BE2C (cell line): ENCODE measurements around the gene LEMD1.
"Not testable (repeated sequence)": the region's sequence is repeated elsewhere in the genome, so short reads cannot be mapped to it uniquely, and the experiment has no call there.

Experiments
- DNase-seq: peaks from one replicate; pipeline ENCODE4 v3.0.0-alpha.2; 2020
- H3K27me3 ChIP-seq: fragments of 250-450 bp; sonication (Bioruptor Pico); 2 replicates; pipeline ENCODE4 v1.5.1; 2020; ENCODE audit warnings: mild to moderate bottlenecking
- H3K36me3 ChIP-seq: fragments of 250-450 bp; sonication (Bioruptor Pico); 2 replicates; pipeline ENCODE4 v1.5.1; 2020; ENCODE audit warnings: mild to moderate bottlenecking
- H3K4me1 ChIP-seq: fragments of 250-450 bp; sonication (Bioruptor Pico); 2 replicates; pipeline ENCODE4 v1.5.1; 2020
- H3K4me3 ChIP-seq: 2 replicates; pipeline ENCODE4 v1.5.1; 2011; ENCODE audit warnings: low read depth, low read length
- H3K9me3 ChIP-seq: fragments of 250-450 bp; sonication (Bioruptor Pico); 2 replicates; pipeline ENCODE4 v1.5.1; 2020
- CTCF ChIP-seq: IDR thresholded peaks from 2 replicates; pipeline ENCODE4 v1.5.1; 2012; ENCODE audit warnings: mild to moderate bottlenecking, low read depth, low read length

LEMD1 gene

DNA sequence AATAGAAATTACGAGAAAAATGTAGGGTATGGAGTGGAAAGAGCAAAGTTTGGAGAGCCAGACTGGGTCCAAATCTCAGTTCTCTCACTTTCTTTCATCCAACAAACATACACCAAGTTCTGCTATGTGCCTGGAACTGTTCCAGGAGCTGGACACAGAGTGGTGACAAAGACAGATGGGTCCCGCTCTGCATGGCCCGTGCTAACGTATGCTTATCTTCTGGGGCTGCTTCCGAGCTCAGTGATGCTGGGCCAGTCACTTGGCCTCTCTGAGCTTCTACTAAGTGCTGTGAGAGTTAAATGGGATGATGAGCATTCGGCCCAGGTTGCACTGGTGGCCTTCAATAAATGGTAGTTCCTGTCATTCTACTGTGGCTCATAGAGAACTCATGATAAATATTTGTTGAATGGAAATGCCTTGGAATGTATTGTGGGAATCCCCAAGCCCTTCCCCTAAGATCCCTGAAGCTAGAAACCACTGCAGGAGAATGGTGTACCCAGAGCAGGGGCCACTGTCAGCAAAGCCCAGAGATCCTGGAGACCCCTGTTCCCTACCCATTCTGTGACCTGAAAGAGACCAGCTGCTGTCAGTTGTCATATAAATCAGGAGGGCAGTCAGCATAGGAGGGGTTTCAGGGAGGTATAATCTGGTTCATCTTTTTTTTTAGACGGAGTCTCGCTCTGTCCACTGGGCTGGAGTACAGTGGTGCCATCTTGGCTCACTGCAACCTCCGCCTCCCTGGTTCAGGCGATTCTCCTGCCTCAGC lies 3.8 kb downstream of the LEMD1 start:
- H3K36me3 ChIP-seq, result no peaks in the 10 kb centered on the region
- peak; percentile 27 for DNase-seq
- H3K27me3 ChIP-seq, result no peaks in the 10 kb centered on the region; the same call in 1 of the 2 replicates
- no peaks in the 10 kb centered on the region for H3K9me3 ChIP-seq
- H3K4me3 ChIP-seq, result no peak overlapping the region
- no peak for TF ChIP-seq CTCF
- H3K4me1 ChIP-seq, result no peaks in the 10 kb centered on the region; the same call in 1 of the 2 replicates

DNA sequence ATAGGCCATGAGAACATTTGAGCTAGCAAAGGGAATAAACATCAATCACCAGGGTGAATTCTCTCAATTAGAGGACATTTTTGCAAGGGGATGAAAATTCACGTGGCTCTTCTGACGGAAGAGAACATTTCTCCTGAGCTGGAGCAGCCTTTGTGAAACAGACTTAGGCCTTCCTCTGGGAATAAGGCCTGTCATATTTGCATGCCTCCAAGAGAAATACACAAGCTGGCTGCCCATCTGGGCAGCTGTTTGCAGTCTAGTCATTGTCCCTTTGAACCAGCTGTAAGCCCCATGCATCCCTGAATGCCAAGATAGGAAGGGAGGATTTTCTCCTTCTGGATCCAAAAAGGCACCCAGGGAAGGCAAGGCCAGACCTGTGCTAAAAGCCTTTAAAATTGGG lies 5.5 kb downstream of the LEMD1 start:
- Histone ChIP-seq H3K4me1 (no peaks in the 10 kb centered on the region), H3K36me3 (no peaks in the 10 kb centered on the region), H3K27me3 (no peaks in the 10 kb centered on the region), H3K9me3 (no peaks in the 10 kb centered on the region), H3K4me3 (no peak overlapping the region)
- no peak for TF ChIP-seq CTCF
- DNase-seq, result no peak

DNA sequence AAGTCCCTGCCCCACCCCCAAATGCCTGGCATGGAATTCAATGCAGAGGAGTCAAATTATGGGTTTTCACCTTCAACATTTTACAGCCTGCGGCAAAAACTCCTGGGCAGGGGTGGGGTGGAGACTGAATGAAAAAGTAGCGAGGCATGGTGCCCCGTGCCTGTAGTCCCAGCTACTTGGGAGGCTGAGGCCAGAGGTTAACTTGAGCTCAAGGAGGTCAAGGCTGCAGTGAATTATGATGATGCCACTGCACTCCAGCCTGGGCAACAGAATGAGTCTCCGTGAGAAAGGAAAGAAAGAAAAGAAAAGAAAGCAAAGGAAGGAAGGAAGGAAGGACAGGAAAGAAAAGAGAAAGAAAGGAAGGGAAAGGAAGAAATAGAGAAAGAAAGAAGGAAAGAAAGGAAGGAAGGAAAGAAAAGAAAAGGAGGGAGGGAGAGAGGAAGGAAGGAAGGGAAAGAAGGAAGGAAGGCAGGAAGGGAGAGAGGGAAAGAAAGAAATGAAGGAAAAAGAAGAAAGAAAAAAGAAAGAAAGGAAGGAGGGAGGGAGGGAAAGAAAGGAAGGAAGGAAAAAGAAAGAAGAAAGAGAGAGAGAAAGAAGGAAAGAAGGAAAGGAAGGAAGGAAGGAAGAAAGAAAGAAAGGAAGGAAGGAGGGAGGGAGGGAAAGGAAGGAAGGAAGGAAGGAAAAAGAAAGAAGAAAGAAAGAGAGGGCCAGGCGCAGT lies 11.1 kb downstream of the LEMD1 start:
- Histone ChIP-seq H3K27me3 (0 out of 2 replicates have a peak, but pooled peaks cover 5% of the 10 kb centered on the region), H3K36me3 (no peaks in the 10 kb centered on the region), H3K4me1 (no peaks in the 10 kb centered on the region), H3K4me3 (no peak overlapping the region), H3K9me3 (no peaks in the 10 kb centered on the region; the same call in 1 of the 2 replicates)
- no peak for TF ChIP-seq CTCF
- no peak for DNase-seq

- DNase-seq, result no peak
- 0 out of 2 replicates have a peak, but pooled peaks cover 5% of the 10 kb centered on the region for H3K27me3 ChIP-seq
- no peaks in the 10 kb centered on the region for H3K4me1 ChIP-seq
- no peaks in the 10 kb centered on the region; the same call in 1 of the 2 replicates for H3K9me3 ChIP-seq
- H3K4me3 ChIP-seq, result no peak overlapping the region
- TF ChIP-seq CTCF, result no peak
- H3K36me3 ChIP-seq, result no peaks in the 10 kb centered on the region
Observed at GRCh38 chr1:205407970-205408369, 13.9 kb downstream of the LEMD1 start.

- DNase-seq, H3K4me3 ChIP-seq, H3K4me1 ChIP-seq, H3K27me3 ChIP-seq, H3K9me3 ChIP-seq, H3K36me3 ChIP-seq: not testable (repeated sequence)
Observed at GRCh38 chr1:205406252-205406651, 15.6 kb downstream of the LEMD1 start.

- H3K27me3 ChIP-seq, DNase-seq, H3K36me3 ChIP-seq, H3K9me3 ChIP-seq, H3K4me1 ChIP-seq, H3K4me3 ChIP-seq: not testable (repeated sequence)
Observed at GRCh38 chr1:205404484-205404883, 17.4 kb downstream of the LEMD1 start.

GRCh38 chr1:205398586-205398985 lies 23.3 kb downstream of the LEMD1 start:
- no peak overlapping the region for H3K4me3 ChIP-seq
- H3K27me3 ChIP-seq, result peaks cover 7% of the 10 kb centered on the region
- TF ChIP-seq CTCF, result no peak
- no peak for DNase-seq
- no peaks in the 10 kb centered on the region for H3K4me1 ChIP-seq
- no peaks in the 10 kb centered on the region for H3K36me3 ChIP-seq
- no peaks in the 10 kb centered on the region for H3K9me3 ChIP-seq
